Left lung (tissue), 10 donors: Measurements from ENCODE around the gene ALDH1A2. TPM values are rescaled to one million over a fixed set of nuclear protein-coding genes. Genes with fewer than 3 reads are reported as not detected.
A peak's percentile ranks its signal among the peaks of the same experiment; 100 is the strongest.

Experiments used
- ATAC-seq: fragments of 200-7000 bp; cut with Tn5 transposase; one replicate; pipeline ENCODE4 v1.9.1; 2020; ENCODE audit warnings: moderate library complexity
- DNase-seq, 4 donors: peaks; one replicate each; pipeline ENCODE4 v3.0.0-alpha.2; 2013 to 2020
- H3K27ac ChIP-seq, 2 donors: fragments of 200-600 bp; sonication (generic) in 1 of 2; one replicate each; pipeline versions ENCODE4 v1.5.0 to v1.8.0; 2020 to 2021
- H3K27me3 ChIP-seq, 2 donors: fragments of 200-600 bp; sonication (generic) in 1 of 2; one replicate each; pipeline versions ENCODE4 v1.5.0 to v1.8.0; 2020 to 2021
- H3K36me3 ChIP-seq, 2 donors: fragments of 200-600 bp; sonication (generic) in 1 of 2; one replicate each; pipeline versions ENCODE4 v1.5.0 to v1.8.0; 2020 to 2021
- H3K4me1 ChIP-seq, 2 donors: fragments of 200-600 bp; one replicate each; pipeline ENCODE4 v1.8.0; 2021
- H3K4me3 ChIP-seq, 2 donors: fragments of 200-600 bp; sonication (generic) in 1 of 2; one replicate each; pipeline versions ENCODE4 v1.5.0 to v1.8.0; 2020 to 2021; ENCODE audit warnings: mild to moderate bottlenecking in 1 of 2
- H3K9me3 ChIP-seq, 2 donors: fragments of 200-600 bp; sonication (generic) in 1 of 2; one replicate each; pipeline versions ENCODE4 v1.5.0 to v1.8.0; 2020 to 2021
- intact Hi-C, 2 donors: fragments of 100-400 bp; cut with DNase I; formaldehyde crosslinking; loops; one replicate each; pipeline versions ENCODE4 v1.11.2 to v1.14.2; 2022
- polyA plus RNA-seq, 6 donors: library from polyadenylated mRNA; unstranded; fragments of 120-200 nt; gene quantifications; one replicate each; pipeline ENCODE4 v1.2.1, GENCODE V29; 2013; ENCODE audit not compliant: insufficient read length in 6 of 6
- total RNA-seq, 2 donors: library from RNA; stranded (reverse); fragmentation: NEBNext Ultra II Directional; extraction: Animal tissue kit (Norgen Biotek cat#: 25700); gene quantifications; one replicate each; pipeline ENCODE4 v1.2.1, GENCODE V29; 2021
- TF ChIP-seq, protein P1 (sequence below), 2 donors: fragments of 200-600 bp; sonication (generic) in 1 of 2; IDR thresholded peaks; one replicate each; pipeline versions ENCODE4 v1.5.0 to v1.8.0; 2021; ENCODE audit warnings: antibody characterized with exemption in 2 of 2
- donor health status: DM: no; HTN: yes; CAD: no.
- donor health status: DM: no; HTN: no; CAD: no.

ALDH1A2 gene
- total and polyA plus RNA-seq, 8 donors: 3.7 to 68.2 (median 52.0) TPM

DNA sequence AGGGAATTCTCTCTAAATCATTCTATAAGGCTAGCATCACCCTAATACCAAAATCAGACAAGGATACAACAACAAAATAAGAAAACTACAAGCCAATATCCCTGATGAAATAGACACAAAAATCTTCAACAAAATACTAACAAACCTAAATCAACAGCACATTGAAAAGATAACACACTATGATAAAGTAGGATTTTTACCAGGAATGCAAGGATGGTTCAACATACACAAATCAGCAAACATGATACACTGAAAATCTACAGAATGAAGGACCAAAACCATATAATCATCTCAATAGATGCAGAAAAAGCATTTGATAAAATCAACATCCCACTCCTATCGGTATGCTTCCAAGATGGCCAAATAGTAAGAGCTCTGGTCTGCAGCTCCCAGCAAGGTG, 39.5 kb downstream of the ALDH1A2 start:
- intact Hi-C loops: no loop called here

DNA sequence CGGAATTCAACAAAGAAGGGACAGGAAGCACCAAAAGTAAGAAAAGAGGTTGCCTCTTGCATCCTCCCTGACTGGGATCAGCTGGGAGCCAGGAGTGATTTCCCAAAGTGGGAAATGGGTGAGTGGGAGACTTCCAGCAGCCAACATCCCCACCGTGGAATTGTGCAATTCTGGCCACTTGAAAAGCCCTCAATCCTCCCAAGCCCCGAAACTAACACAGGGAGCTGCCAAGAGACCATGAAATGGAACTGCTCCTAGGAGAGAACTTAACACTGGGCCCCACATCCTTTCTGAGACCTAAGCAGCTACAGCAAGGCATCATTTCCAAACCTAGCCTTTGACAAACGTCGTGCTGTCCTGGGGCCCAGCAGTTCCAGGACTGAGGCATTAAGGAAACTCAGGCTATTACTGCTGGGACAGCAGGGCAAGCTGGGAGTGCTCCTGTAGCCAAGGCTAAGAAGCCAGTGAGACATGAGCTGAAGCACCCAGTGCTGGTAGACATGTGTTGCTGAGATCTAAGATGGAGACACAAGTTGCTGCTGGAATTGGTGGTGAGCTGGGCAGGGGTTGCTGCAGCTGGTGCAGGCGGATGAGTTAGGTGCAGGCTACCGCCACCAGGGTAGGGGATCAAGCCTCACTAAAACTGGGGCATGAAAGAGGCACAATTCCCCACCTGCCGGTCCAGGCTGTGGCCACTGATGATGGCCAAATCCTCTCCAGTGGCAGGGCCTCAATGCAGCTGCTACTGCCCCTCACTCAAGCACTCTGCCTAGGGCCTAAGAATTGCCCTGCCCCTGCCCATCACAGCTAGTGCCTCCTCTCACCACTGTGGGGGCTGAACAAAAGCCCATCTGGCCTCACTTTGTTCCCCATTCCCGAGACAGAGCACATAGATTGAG, 43.9 kb downstream of the ALDH1A2 start:
- ATAC-seq (no peak), DNase-seq (peak in 1 of 4 donors; percentile 7)
- Histone ChIP-seq H3K9me3 (peaks cover 0 to 29% of the 10 kb centered on the region in 2 donors), H3K4me1 (no peaks in the 10 kb centered on the region), H3K27me3 (peaks cover 0 to 6% of the 10 kb centered on the region in 2 donors), H3K27ac (no peak overlapping the region), H3K4me3 (no peak overlapping the region), H3K36me3 (no peaks in the 10 kb centered on the region)
- TF ChIP-seq, protein P1, sequence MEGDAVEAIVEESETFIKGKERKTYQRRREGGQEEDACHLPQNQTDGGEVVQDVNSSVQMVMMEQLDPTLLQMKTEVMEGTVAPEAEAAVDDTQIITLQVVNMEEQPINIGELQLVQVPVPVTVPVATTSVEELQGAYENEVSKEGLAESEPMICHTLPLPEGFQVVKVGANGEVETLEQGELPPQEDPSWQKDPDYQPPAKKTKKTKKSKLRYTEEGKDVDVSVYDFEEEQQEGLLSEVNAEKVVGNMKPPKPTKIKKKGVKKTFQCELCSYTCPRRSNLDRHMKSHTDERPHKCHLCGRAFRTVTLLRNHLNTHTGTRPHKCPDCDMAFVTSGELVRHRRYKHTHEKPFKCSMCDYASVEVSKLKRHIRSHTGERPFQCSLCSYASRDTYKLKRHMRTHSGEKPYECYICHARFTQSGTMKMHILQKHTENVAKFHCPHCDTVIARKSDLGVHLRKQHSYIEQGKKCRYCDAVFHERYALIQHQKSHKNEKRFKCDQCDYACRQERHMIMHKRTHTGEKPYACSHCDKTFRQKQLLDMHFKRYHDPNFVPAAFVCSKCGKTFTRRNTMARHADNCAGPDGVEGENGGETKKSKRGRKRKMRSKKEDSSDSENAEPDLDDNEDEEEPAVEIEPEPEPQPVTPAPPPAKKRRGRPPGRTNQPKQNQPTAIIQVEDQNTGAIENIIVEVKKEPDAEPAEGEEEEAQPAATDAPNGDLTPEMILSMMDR (IDR thresholded peaks at IDR 0.05): no peak
- intact Hi-C loops: no loop called here

More for the DNA sequence above, 39.5 kb downstream of the ALDH1A2 start:
- H3K27ac ChIP-seq: no peak overlapping the region
- ATAC-seq (no peak), DNase-seq (no peak)
- H3K36me3 ChIP-seq: no peaks in the 10 kb centered on the region
- TF ChIP-seq, protein P1 (IDR thresholded peaks at IDR 0.05): no peak
- H3K4me1 ChIP-seq: no peaks in the 10 kb centered on the region
- H3K4me3 ChIP-seq: no peak overlapping the region
- H3K27me3 ChIP-seq: peaks cover 0 to 6% of the 10 kb centered on the region in 2 donors
- H3K9me3 ChIP-seq: peaks cover 0 to 50% of the 10 kb centered on the region in 2 donors

DNA sequence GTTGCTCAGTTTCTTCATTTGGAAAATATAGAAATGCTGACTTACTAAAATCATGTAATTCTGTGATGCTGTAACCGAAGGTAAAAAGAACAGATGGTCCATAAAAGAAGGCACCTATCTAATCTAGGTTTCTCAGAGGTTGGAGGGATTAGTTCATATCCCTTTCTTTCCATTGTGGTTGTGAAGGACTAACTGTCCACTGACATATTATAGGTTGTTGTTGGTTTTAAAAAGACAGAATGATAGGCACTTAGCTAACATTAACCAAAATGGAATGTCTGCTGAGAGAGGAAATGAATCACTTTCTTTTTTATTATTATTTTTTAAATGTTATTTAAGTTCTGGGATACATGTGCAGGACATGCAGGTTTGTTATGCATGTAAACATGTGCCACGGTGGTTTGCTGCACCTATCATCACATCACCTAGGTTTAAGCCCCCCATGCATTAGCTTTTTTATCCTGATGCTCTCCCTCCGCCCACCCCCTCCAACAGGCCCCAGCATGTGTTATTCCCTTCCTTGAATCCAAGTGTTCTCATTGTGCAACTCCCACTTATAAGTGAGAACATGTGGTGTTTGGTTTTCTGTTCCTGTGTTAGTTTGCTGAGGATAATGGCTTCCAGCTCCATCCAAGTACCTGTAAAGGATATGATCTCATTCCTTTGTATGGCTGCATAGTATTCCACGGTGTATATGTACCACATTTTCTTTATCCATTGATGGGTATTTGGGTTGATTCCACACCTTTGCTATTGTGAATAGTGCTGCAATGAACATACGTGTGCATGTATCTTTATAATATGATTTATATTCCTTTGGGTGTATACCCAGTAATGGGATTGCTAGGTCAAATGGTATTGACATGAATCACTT, 45.8 kb downstream of the ALDH1A2 start:
- TF ChIP-seq, protein P1 (IDR thresholded peaks at IDR 0.05): no peak
- no peak for ATAC-seq

DNA sequence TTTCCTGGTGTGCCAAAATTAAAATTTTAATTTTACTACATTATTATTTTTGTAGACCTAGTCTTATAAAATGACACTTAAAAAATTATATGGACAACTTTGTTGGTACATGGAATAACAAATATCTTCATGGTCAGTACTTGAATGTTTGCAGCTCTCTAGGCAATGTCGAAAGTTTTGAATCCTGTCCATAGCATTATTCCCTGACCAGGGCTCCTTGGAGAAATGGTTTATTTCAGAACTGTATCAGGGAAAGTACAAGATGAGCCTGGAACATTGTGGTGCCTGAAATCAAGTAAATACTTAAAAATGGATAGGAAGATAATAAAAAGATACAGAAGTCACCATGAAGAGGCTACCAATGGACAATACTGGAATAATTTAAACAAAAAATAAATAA, 47.6 kb downstream of the ALDH1A2 start:
- Histone ChIP-seq H3K27ac (no peak overlapping the region), H3K36me3 (no peaks in the 10 kb centered on the region), H3K9me3 (peaks cover 0 to 1% of the 10 kb centered on the region in 2 donors), H3K4me1 (no peaks in the 10 kb centered on the region), H3K4me3 (no peak overlapping the region), H3K27me3 (peaks cover 0 to 29% of the 10 kb centered on the region in 2 donors)
- intact Hi-C loops: no loop called here
- DNase-seq (no peak), ATAC-seq (no peak)
- TF ChIP-seq, protein P1 (IDR thresholded peaks at IDR 0.05): no peak

More for the DNA sequence above, 45.8 kb downstream of the ALDH1A2 start:
- Histone ChIP-seq H3K27me3 (peaks cover 0 to 15% of the 10 kb centered on the region in 2 donors), H3K36me3 (no peaks in the 10 kb centered on the region), H3K4me3 (no peak overlapping the region), H3K27ac (no peak overlapping the region), H3K4me1 (no peaks in the 10 kb centered on the region), H3K9me3 (peaks cover 0 to 13% of the 10 kb centered on the region in 2 donors)
- intact Hi-C loops: no loop called here
- DNase-seq: no peak
